GM04503 (cell line): Measurements from ENCODE around the gene TMEM63B.
"Not testable (repeated sequence)": the region's sequence is repeated elsewhere in the genome, so short reads cannot be mapped to it uniquely, and the experiment has no call there.

Experiments
- DNase-seq: peaks from one replicate; pipeline ENCODE4 v3.0.0-alpha.2; 2012; ENCODE audit warnings: low read depth

Gene TMEM63B

GRCh38 chr6:44144536-44144935 lies 17.2 kb downstream of the TMEM63B start:
- not testable (repeated sequence) for DNase-seq

GRCh38 chr6:44145839-44146238 lies 18.5 kb downstream of the TMEM63B start:
- no peak for DNase-seq

GRCh38 chr6:44146685-44147084 lies 19.3 kb downstream of the TMEM63B start:
- no peak for DNase-seq

- no peak for DNase-seq
Observed at GRCh38 chr6:44147256-44147655, 19.9 kb downstream of the TMEM63B start.

- DNase-seq, result no peak
Observed at GRCh38 chr6:44148306-44148705, 21.0 kb downstream of the TMEM63B start.

GRCh38 chr6:44149369-44150012 lies 22.1 kb downstream of the TMEM63B start:
- DNase-seq, result no peak

- DNase-seq, result no peak
Observed at GRCh38 chr6:44150317-44150917, 23.1 kb downstream of the TMEM63B start.

- DNase-seq, result no peak
Observed at GRCh38 chr6:44151348-44152108, 24.2 kb downstream of the TMEM63B start.

GRCh38 chr6:44152109-44152461 lies 24.7 kb downstream of the TMEM63B start:
- no peak for DNase-seq

- DNase-seq, result no peak
Observed at GRCh38 chr6:44152533-44152932, 25.2 kb downstream of the TMEM63B start.

- no peak for DNase-seq
Observed at GRCh38 chr6:44154067-44154466, 26.7 kb downstream of the TMEM63B start.

GRCh38 chr6:44156494-44157151 lies 29.3 kb downstream of the TMEM63B start:
- DNase-seq, result no peak

GRCh38 chr6:44157152-44157521 lies 29.8 kb downstream of the TMEM63B start:
- DNase-seq, result no peak

GRCh38 chr6:44158770-44159228 lies 31.4 kb downstream of the TMEM63B start, which contains the start of gene CAPN11:
Gene CAPN11 (plus strand): TSS chr6:44158820. CDS start chr6:44158849, 29 bp downstream.
- no peak for DNase-seq

- no peak for DNase-seq
Observed at GRCh38 chr6:44161997-44162338, 34.6 kb downstream of the TMEM63B start.

- no peak for DNase-seq
Observed at GRCh38 chr6:44162876-44163625, 35.7 kb downstream of the TMEM63B start.

- no peak for DNase-seq
Observed at GRCh38 chr6:44166116-44166515, 38.8 kb downstream of the TMEM63B start.

GRCh38 chr6:44166591-44167184 lies 39.3 kb downstream of the TMEM63B start:
- DNase-seq, result no peak

GRCh38 chr6:44167567-44167966 lies 40.2 kb downstream of the TMEM63B start:
- DNase-seq, result no peak

- no peak for DNase-seq
Observed at GRCh38 chr6:44169154-44169553, 41.8 kb downstream of the TMEM63B start.

- DNase-seq, result no peak
Observed at GRCh38 chr6:44169886-44170570, 42.7 kb downstream of the TMEM63B start.
